GM23248 (cell line): ENCODE data around the gene TRDMT1. TPM values are rescaled to one million over a fixed set of nuclear protein-coding genes. Genes with fewer than 3 reads are reported as not detected.

Experiments
- DNase-seq: peaks from one replicate; pipeline ENCODE4 v3.0.0-alpha.2; 2015
- H2AFZ ChIP-seq: fragments of 200-600 bp; sonication (generic); 2 replicates; pipeline ENCODE4 v1.6.1; 2016; ENCODE audit warnings: antibody characterized with exemption
- H3F3A ChIP-seq: fragments of 200-600 bp; sonication (generic); 2 replicates; pipeline ENCODE4 v1.6.1; 2016; ENCODE audit warnings: mild to moderate bottlenecking, antibody characterized with exemption, mixed run types; ENCODE audit not compliant: insufficient read depth
- H3K27ac ChIP-seq: fragments of 200-600 bp; sonication (generic); 2 replicates; pipeline ENCODE4 v1.5.1; 2016; ENCODE audit warnings: mild to moderate bottlenecking
- H3K27me3 ChIP-seq: fragments of 200-600 bp; sonication (generic); replicated peaks from 2 replicates; pipeline ENCODE4 v1.6.1; 2016; ENCODE audit warnings: mild to moderate bottlenecking; ENCODE audit not compliant: insufficient read depth
- H3K36me3 ChIP-seq: fragments of 200-600 bp; sonication (generic); 2 replicates; pipeline ENCODE4 v1.6.1; 2016; ENCODE audit warnings: low read depth, mild to moderate bottlenecking
- H3K4me1 ChIP-seq: fragments of 200-600 bp; sonication (generic); 2 replicates; pipeline ENCODE4 v1.6.1; 2016; ENCODE audit warnings: mild to moderate bottlenecking; ENCODE audit not compliant: insufficient read depth
- H3K4me2 ChIP-seq: fragments of 200-600 bp; sonication (generic); one replicate; pipeline ENCODE4 v1.6.1; 2016; ENCODE audit warnings: mild to moderate bottlenecking; ENCODE audit not compliant: unreplicated experiment
- H3K4me3 ChIP-seq: fragments of 200-600 bp; sonication (generic); 2 replicates; pipeline ENCODE4 v1.5.1; 2016; ENCODE audit warnings: mild to moderate bottlenecking
- H3K79me2 ChIP-seq: fragments of 200-600 bp; sonication (generic); 2 replicates; pipeline ENCODE4 v1.6.1; 2016; ENCODE audit warnings: mild to moderate bottlenecking; ENCODE audit not compliant: insufficient read depth
- H3K9ac ChIP-seq: fragments of 200-600 bp; sonication (generic); 2 replicates; pipeline ENCODE4 v1.6.1; 2016; ENCODE audit warnings: mild to moderate bottlenecking
- H3K9me2 ChIP-seq: fragments of 200-600 bp; sonication (generic); 2 replicates; pipeline ENCODE4 v1.6.1; 2016; ENCODE audit warnings: mixed run types, mild to moderate bottlenecking, moderate library complexity; ENCODE audit not compliant: insufficient read depth
- H3K9me3 ChIP-seq: fragments of 200-600 bp; sonication (generic); one replicate; pipeline ENCODE4 v1.6.1; 2017; ENCODE audit warnings: low read depth
- H4K20me1 ChIP-seq: fragments of 200-600 bp; sonication (generic); 2 replicates; pipeline ENCODE4 v1.6.0; 2016; ENCODE audit not compliant: insufficient read depth
- EZH2 ChIP-seq: fragments of 200-600 bp; sonication (generic); IDR thresholded peaks from 2 replicates; pipeline ENCODE4 v1.6.1; 2018; ENCODE audit warnings: antibody characterized with exemption, mild to moderate bottlenecking; ENCODE audit not compliant: insufficient read depth, poor library complexity, severe bottlenecking
- EZH2phosphoT487 ChIP-seq: fragments of 200-600 bp; sonication (generic); IDR thresholded peaks from 2 replicates; pipeline ENCODE4 v1.6.1; 2018; ENCODE audit warnings: antibody characterized with exemption, moderate library complexity, mild to moderate bottlenecking, low read depth; ENCODE audit not compliant: insufficient read depth
- WGBS, 2 experiments: methylation state at CpG; one replicate each; pipeline ENCODE4 v1.1.6; 2015 to 2017; ENCODE audit warnings: low lambda C conversion rate in 2 of 2, low coverage in 1 of 2; ENCODE audit errors: missing lambda C conversion rate in 2 of 2; 5-methylcytosine and 5-hydroxymethylcytosine counted together
- in situ Hi-C: fragments of 300-500 bp; cut with MboI; formaldehyde crosslinking; loops from 2 replicates; pipeline ENCODE4 v1.15.0; 2020
- polyA plus RNA-seq: library from polyadenylated mRNA; unstranded; fragments of >200 nt; fragmentation: Nextera tagmentation; extraction: Ambion mirVana; gene quantifications from 2 replicates; pipeline ENCODE4 v1.2.1, GENCODE V29; 2016
- total RNA-seq: library from RNA; depleted of rRNA; stranded (reverse); fragments of >200 nt; shearing (Covaris generic); gene quantifications from 2 replicates; pipeline ENCODE4 v1.2.3, GENCODE V29; 2014

The TRDMT1 gene
- total and polyA plus RNA-seq, 2 experiments from 2014 or later, result 4.3 to 4.4 TPM

- Histone ChIP-seq H3K4me1 (peaks cover 66% of the 10 kb centered on the region), H3F3A (peaks cover 56% of the 10 kb centered on the region), H3K4me3 (no peak overlapping the region), H3K79me2 (peaks cover 14% of the 10 kb centered on the region), H3K9me2 (no peaks in the 10 kb centered on the region), H3K4me2 (peak overlapping the region; percentile 78), H2AFZ (no peak overlapping the region), H3K9me3 (no peaks in the 10 kb centered on the region), H3K27me3 (no peaks in the 10 kb centered on the region), H4K20me1 (no peaks in the 10 kb centered on the region), H3K27ac (peak overlapping the region; percentile 100), H3K9ac (peak overlapping the region; percentile 46), H3K36me3 (no peaks in the 10 kb centered on the region)
- peak; percentile 86 for DNase-seq
- TF ChIP-seq EZH2phosphoT487 (no peak), EZH2 (no peak)
- in situ Hi-C loops, result no loop called here
- WGBS, 2 experiments, result 32 to 34% methylated on average over 2 of the region's 2 CpGs
These were observed 17.6 kb upstream of the TRDMT1 start for GRCh38 chr10:17219024-17219423.

- H2AFZ ChIP-seq, result no peak overlapping the region
- in situ Hi-C loops, result no loop called here
- H3K9ac ChIP-seq, result peak overlapping the region; percentile 90
- H4K20me1 ChIP-seq, result no peaks in the 10 kb centered on the region
- TF ChIP-seq EZH2phosphoT487 (no peak), EZH2 (no peak)
- peak; percentile 94 for DNase-seq
- peak overlapping the region; percentile 100 for H3K27ac ChIP-seq
- no peaks in the 10 kb centered on the region for H3K27me3 ChIP-seq
- H3K36me3 ChIP-seq, result no peaks in the 10 kb centered on the region
- WGBS, 2 experiments, result 30 to 47% methylated on average over 1 of the region's 1 CpG
- no peaks in the 10 kb centered on the region for H3K9me2 ChIP-seq
- H3K4me1 ChIP-seq, result peaks cover 78% of the 10 kb centered on the region
- peaks cover 24% of the 10 kb centered on the region for H3K79me2 ChIP-seq
- H3F3A ChIP-seq, result peaks cover 66% of the 10 kb centered on the region
- H3K9me3 ChIP-seq, result no peaks in the 10 kb centered on the region
- H3K4me3 ChIP-seq, result peak overlapping the region; percentile 36
- peak overlapping the region; percentile 78 for H3K4me2 ChIP-seq
These were observed 16.3 kb upstream of the TRDMT1 start for GRCh38 chr10:17217631-17218232.

GRCh38 chr10:17216901-17217395 is 15.5 kb upstream of the TRDMT1 start:
- peaks cover 66% of the 10 kb centered on the region for H3F3A ChIP-seq
- H3K4me3 ChIP-seq, result peak overlapping the region; percentile 36; the same call in 1 of the 2 replicates
- peak overlapping the region; percentile 100 for H3K27ac ChIP-seq
- in situ Hi-C loops, result no loop called here
- H3K9ac ChIP-seq, result peak overlapping the region; percentile 90
- no peaks in the 10 kb centered on the region for H3K27me3 ChIP-seq
- no peaks in the 10 kb centered on the region for H3K36me3 ChIP-seq
- H3K4me1 ChIP-seq, result peaks cover 78% of the 10 kb centered on the region
- H4K20me1 ChIP-seq, result no peaks in the 10 kb centered on the region
- peaks cover 32% of the 10 kb centered on the region for H3K79me2 ChIP-seq
- peak; percentile 65 for DNase-seq
- no peaks in the 10 kb centered on the region for H3K9me3 ChIP-seq
- no peaks in the 10 kb centered on the region for H3K9me2 ChIP-seq
- 30 to 35% methylated on average over 6 of the region's 6 CpGs for whole genome bisulfite sequencing, 2 experiments
- no peak overlapping the region for H2AFZ ChIP-seq
- peak overlapping the region; percentile 71 for H3K4me2 ChIP-seq
- TF ChIP-seq EZH2phosphoT487 (no peak), EZH2 (no peak)

GRCh38 chr10:17216217-17216900 is 14.9 kb upstream of the TRDMT1 start:
- peaks cover 78% of the 10 kb centered on the region for H3K4me1 ChIP-seq
- in situ Hi-C loops, result no loop called here
- 69 to 74% methylated on average over 5 of the region's 5 CpGs for WGBS, 2 experiments
- no peaks in the 10 kb centered on the region for H3K9me2 ChIP-seq
- H3K27me3 ChIP-seq, result no peaks in the 10 kb centered on the region
- no peaks in the 10 kb centered on the region for H4K20me1 ChIP-seq
- peak overlapping the region; percentile 70 for H3K4me3 ChIP-seq
- DNase-seq, result peak; percentile 98
- H3K9ac ChIP-seq, result peak overlapping the region; percentile 90
- no peaks in the 10 kb centered on the region for H3K9me3 ChIP-seq
- peak overlapping the region; percentile 100 for H3K27ac ChIP-seq
- H2AFZ ChIP-seq, result no peak overlapping the region
- peak overlapping the region; percentile 86 for H3K4me2 ChIP-seq
- H3K79me2 ChIP-seq, result peaks cover 38% of the 10 kb centered on the region
- H3F3A ChIP-seq, result peaks cover 66% of the 10 kb centered on the region
- H3K36me3 ChIP-seq, result no peaks in the 10 kb centered on the region
- TF ChIP-seq EZH2phosphoT487, result no peak
- no peak for TF ChIP-seq EZH2
